Body of pancreas (tissue), 4 donors: ENCODE results near the gene HTT. TPM values are rescaled to one million over a fixed set of nuclear protein-coding genes. Genes with fewer than 3 reads are reported as not detected.

ENCODE experiments used
- ATAC-seq: fragments of 150-250 bp; one replicate; pipeline ENCODE4 v1.9.1; 2016
- DNase-seq, 4 donors: peaks; one replicate each; pipeline ENCODE4 v3.0.0-alpha.2; 2019
- H3K27ac ChIP-seq, 4 donors: fragments of 200-600 bp; sonication (generic); 1 replicate in 3 of 4; 2 replicates in 1 of 4; pipeline versions ENCODE4 v1.5.1 to v1.6.1; 2016 to 2019; ENCODE audit warnings: mild to moderate bottlenecking in 1 of 4, mixed read lengths in 1 of 4, moderate library complexity in 1 of 4
- H3K27me3 ChIP-seq, 2 donors: fragments of 200-600 bp; sonication (generic); one replicate each; pipeline ENCODE4 v1.6.0; 2016; ENCODE audit warnings: mild to moderate bottlenecking in 1 of 2
- H3K36me3 ChIP-seq, 2 donors: fragments of 200-600 bp; sonication (generic); replicated peaks in 1 of 2; 2 replicates each; pipeline ENCODE4 v1.5.1; 2016; ENCODE audit warnings: low read depth in 2 of 2; ENCODE audit not compliant: insufficient read depth in 1 of 2
- H3K4me1 ChIP-seq: fragments of 200-600 bp; sonication (generic); one replicate; pipeline ENCODE4 v1.6.0; 2016
- H3K4me3 ChIP-seq, 2 donors: fragments of 200-600 bp; sonication (generic); 1 replicate in 1 of 2; 2 replicates in 1 of 2; pipeline ENCODE4 v1.5.1; 2016 to 2019
- H3K9me3 ChIP-seq, 3 donors: fragments of 200-600 bp; sonication (generic); 1 replicate in 2 of 3; 2 replicates in 1 of 3; pipeline ENCODE4 v1.5.1; 2016
- POLR2A ChIP-seq, 3 donors: fragments of 450-650 bp; IDR thresholded peaks; one replicate each; pipeline ENCODE4 v1.6.1; 2016; ENCODE audit warnings: antibody characterized with exemption in 3 of 3, mild to moderate bottlenecking in 2 of 3
- WGBS, 2 donors: methylation state at CpG; one replicate each; pipeline ENCODE4 v1.1.5; 2017; 5-methylcytosine and 5-hydroxymethylcytosine counted together
- intact Hi-C: fragments of 100-400 bp; cut with DNase I; formaldehyde crosslinking; loops from one replicate; pipeline ENCODE4 v1.15.1; 2023
- total RNA-seq, 2 donors: library from RNA; depleted of rRNA; stranded (reverse); fragments of >200 nt; gene quantifications; one replicate each; pipeline ENCODE4 v1.1.0, GENCODE V29; 2016
- TF ChIP-seq, protein P1 (sequence below), 7 experiments: fragments of 450-650 bp in 4 of 7; fragments of 200-600 bp in 3 of 7; sonication (generic) in 3 of 7; IDR thresholded peaks; one replicate each; pipeline ENCODE4 v1.5.1; 2016 to 2019; ENCODE audit warnings: antibody characterized with exemption in 7 of 7

Gene HTT
- total RNA-seq: 100 to 1,000 TPM in 1 of 2 donors, 10 to 100 TPM in 1; 40.5 to 115 TPM

GRCh38 chr4:3074078-3074845 lies at the start of gene HTT, which contains the start of gene HTT-AS:
TSS of gene HTT (plus strand) at chr4:3074681. CDS start at chr4:3074826, 145 bp downstream.
TSS of gene HTT-AS (minus strand) at chr4:3074538.
- intact Hi-C loops: no loop called here
- DNase-seq: peak; percentile 96 to 98 (median 98)
- no peaks in the 10 kb centered on the region for H3K27me3 ChIP-seq
- peak within 1 kb of the TSS; percentile 65 to 79 for H3K4me3 ChIP-seq
- WGBS, 2 donors: 0 to 1% methylated on average over 13 to 55 of the region's 81 CpGs
- no peaks in the 10 kb centered on the region for H3K36me3 ChIP-seq
- TF ChIP-seq, protein P1, sequence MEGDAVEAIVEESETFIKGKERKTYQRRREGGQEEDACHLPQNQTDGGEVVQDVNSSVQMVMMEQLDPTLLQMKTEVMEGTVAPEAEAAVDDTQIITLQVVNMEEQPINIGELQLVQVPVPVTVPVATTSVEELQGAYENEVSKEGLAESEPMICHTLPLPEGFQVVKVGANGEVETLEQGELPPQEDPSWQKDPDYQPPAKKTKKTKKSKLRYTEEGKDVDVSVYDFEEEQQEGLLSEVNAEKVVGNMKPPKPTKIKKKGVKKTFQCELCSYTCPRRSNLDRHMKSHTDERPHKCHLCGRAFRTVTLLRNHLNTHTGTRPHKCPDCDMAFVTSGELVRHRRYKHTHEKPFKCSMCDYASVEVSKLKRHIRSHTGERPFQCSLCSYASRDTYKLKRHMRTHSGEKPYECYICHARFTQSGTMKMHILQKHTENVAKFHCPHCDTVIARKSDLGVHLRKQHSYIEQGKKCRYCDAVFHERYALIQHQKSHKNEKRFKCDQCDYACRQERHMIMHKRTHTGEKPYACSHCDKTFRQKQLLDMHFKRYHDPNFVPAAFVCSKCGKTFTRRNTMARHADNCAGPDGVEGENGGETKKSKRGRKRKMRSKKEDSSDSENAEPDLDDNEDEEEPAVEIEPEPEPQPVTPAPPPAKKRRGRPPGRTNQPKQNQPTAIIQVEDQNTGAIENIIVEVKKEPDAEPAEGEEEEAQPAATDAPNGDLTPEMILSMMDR (IDR thresholded peaks at IDR 0.05): peak in 4 of 7 experiments; percentile 27 to 41 (median 34)
- TF ChIP-seq POLR2A (IDR thresholded peaks at IDR 0.05): peak; percentile 58 to 83 (median 78)
- no peaks in the 10 kb centered on the region for H3K9me3 ChIP-seq
- peak; percentile 88 for ATAC-seq
- H3K4me1 ChIP-seq: peaks cover 26% of the 10 kb centered on the region
- peak within 1 kb of the TSS; percentile 79 to 92 (median 88) for H3K27ac ChIP-seq

GRCh38 chr4:3025881-3026280 lies 48.6 kb upstream of the HTT start:
- no peak for DNase-seq
- H3K9me3 ChIP-seq: no peaks in the 10 kb centered on the region
- intact Hi-C loops: no loop called here
- WGBS, 2 donors: 94 to 97% methylated on average over 21 of the region's 21 CpGs
- no peaks in the 10 kb centered on the region for H3K27me3 ChIP-seq
- no peak overlapping the region for H3K4me3 ChIP-seq
- no peak overlapping the region for H3K27ac ChIP-seq
- no peak for ATAC-seq
- H3K4me1 ChIP-seq: no peaks in the 10 kb centered on the region
- TF ChIP-seq POLR2A (IDR thresholded peaks at IDR 0.05): no peak
- TF ChIP-seq, protein P1 (IDR thresholded peaks at IDR 0.05): no peak
- no peaks in the 10 kb centered on the region for H3K36me3 ChIP-seq

DNA sequence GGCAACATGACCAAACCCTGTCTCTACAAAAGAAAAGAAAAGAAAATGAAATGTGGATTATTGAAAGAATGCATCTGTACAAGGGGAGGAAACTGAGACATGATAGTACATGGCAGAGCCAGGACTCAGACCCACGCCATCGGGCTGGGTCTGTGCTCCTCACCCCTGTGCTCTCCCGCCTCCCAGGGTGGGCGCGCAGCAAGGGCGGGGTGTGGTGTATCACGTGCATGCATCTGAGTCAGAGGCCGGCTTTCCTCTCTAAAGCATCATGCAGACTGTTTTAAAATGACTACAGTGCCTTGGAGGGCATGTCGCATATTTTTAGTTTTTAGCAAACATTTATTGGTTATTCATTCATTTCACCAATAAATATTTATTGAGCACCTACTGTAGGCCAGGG lies 47.9 kb upstream of the HTT start:
- intact Hi-C loops: no loop called here
- no peaks in the 10 kb centered on the region for H3K27me3 ChIP-seq

GRCh38 chr4:3029464-3029863 lies 45.0 kb upstream of the HTT start:
- H3K27me3 ChIP-seq: no peaks in the 10 kb centered on the region
- 86 to 96% methylated on average over 6 to 9 of the region's 9 CpGs for WGBS, 2 donors
- no peak overlapping the region for H3K27ac ChIP-seq
- H3K36me3 ChIP-seq: no peaks in the 10 kb centered on the region
- H3K9me3 ChIP-seq: no peaks in the 10 kb centered on the region
- no peak for ATAC-seq
- intact Hi-C loops: no loop called here
- H3K4me3 ChIP-seq: no peak overlapping the region
- DNase-seq: no peak
- H3K4me1 ChIP-seq: no peaks in the 10 kb centered on the region
- no peak for TF ChIP-seq POLR2A (IDR thresholded peaks at IDR 0.05)
- TF ChIP-seq, protein P1 (IDR thresholded peaks at IDR 0.05): no peak

More for the DNA sequence above, 47.9 kb upstream of the HTT start:
- no peaks in the 10 kb centered on the region for H3K9me3 ChIP-seq
- no peak overlapping the region for H3K27ac ChIP-seq
- ATAC-seq (no peak), DNase-seq (no peak)
- H3K36me3 ChIP-seq: no peaks in the 10 kb centered on the region
- H3K4me1 ChIP-seq: no peaks in the 10 kb centered on the region
- TF ChIP-seq, protein P1 (IDR thresholded peaks at IDR 0.05): no peak
- no peak for TF ChIP-seq POLR2A (IDR thresholded peaks at IDR 0.05)
- 91 to 97% methylated on average over 9 of the region's 9 CpGs for WGBS, 2 donors
- no peak overlapping the region for H3K4me3 ChIP-seq
